Fibroblast of lung (primary cell): ENCODE results near the gene TMEM26. TPM values are rescaled to one million over a fixed set of nuclear protein-coding genes. Genes with fewer than 3 reads are reported as not detected.
A peak's percentile ranks its signal among the peaks of the same experiment; 100 is the strongest.

Experiments used
- DNase-seq, 2 donors: peaks; one replicate each; pipeline versions ENCODE4 v3.0.0 to v3.0.0-alpha.2; 2010; ENCODE audit warnings: low read depth in 2 of 2
- H2AFZ ChIP-seq: 2 replicates; pipeline ENCODE4 v1.5.1; 2012; ENCODE audit warnings: low read length, control low read depth, inconsistent platforms
- H3K27ac ChIP-seq: 2 replicates; pipeline ENCODE4 v1.5.1; 2011; ENCODE audit warnings: low read length, control low read depth; ENCODE audit not compliant: insufficient read depth
- H3K27me3 ChIP-seq: 2 replicates; pipeline ENCODE4 v1.5.1; 2011; ENCODE audit warnings: mild to moderate bottlenecking, low read length; ENCODE audit not compliant: control insufficient read depth, insufficient read depth
- H3K36me3 ChIP-seq: 2 replicates; pipeline ENCODE4 v1.5.1; 2011; ENCODE audit warnings: low read length; ENCODE audit not compliant: control insufficient read depth, insufficient read depth
- H3K4me1 ChIP-seq: 2 replicates; pipeline ENCODE4 v1.5.1; 2011; ENCODE audit warnings: low read length; ENCODE audit not compliant: control insufficient read depth, insufficient read depth; ENCODE audit errors: extremely low read depth
- H3K4me2 ChIP-seq: 2 replicates; pipeline ENCODE4 v1.5.1; 2011; ENCODE audit warnings: low read length, control low read depth; ENCODE audit not compliant: insufficient read depth; ENCODE audit errors: extremely low read depth
- H3K4me3 ChIP-seq, 4 experiments: fragments of 200-600 bp in 1 of 4; sonication (generic) in 1 of 4; replicated peaks in 1 of 4; 2 replicates each; pipeline ENCODE4 v1.5.1; 2011 to 2016; ENCODE audit warnings: low read length in 4 of 4, low read depth in 3 of 4, mild to moderate bottlenecking in 3 of 4, control low read depth in 2 of 4, inconsistent platforms in 1 of 4, mixed read lengths in 1 of 4; ENCODE audit not compliant: insufficient read depth in 1 of 4; ENCODE audit errors: control extremely low read depth in 1 of 4
- H3K79me2 ChIP-seq: 2 replicates; pipeline ENCODE4 v1.5.1; 2012; ENCODE audit warnings: mild to moderate bottlenecking, low read length, inconsistent platforms; ENCODE audit not compliant: control insufficient read depth, insufficient read depth
- H3K9ac ChIP-seq: 2 replicates; pipeline ENCODE4 v1.5.1; 2011; ENCODE audit warnings: mild to moderate bottlenecking, low read length, control low read depth; ENCODE audit not compliant: insufficient read depth
- H3K9me3 ChIP-seq: 2 replicates; pipeline ENCODE4 v1.5.1; 2012; ENCODE audit warnings: low read depth, low read length; ENCODE audit not compliant: control insufficient read depth, insufficient read depth
- H4K20me1 ChIP-seq: 2 replicates; pipeline ENCODE4 v1.5.1; 2011; ENCODE audit warnings: low read length; ENCODE audit not compliant: control insufficient read depth, insufficient read depth; ENCODE audit errors: extremely low read depth
- CTCF ChIP-seq, 2 donors: IDR thresholded peaks in 1 of 2; conservative IDR thresholded peaks in 1 of 2; 1 replicate in 1 of 2; 2 replicates in 1 of 2; pipeline ENCODE4 v1.5.1; 2011 to 2012; ENCODE audit warnings: low read length in 2 of 2, control low read depth in 1 of 2, inconsistent platforms in 1 of 2, low read depth in 1 of 2, mild to moderate bottlenecking in 1 of 2
- EZH2 ChIP-seq: IDR thresholded peaks from 2 replicates; pipeline ENCODE4 v1.5.1; 2012; ENCODE audit warnings: low read length, control low read depth, mild to moderate bottlenecking; ENCODE audit errors: missing control alignments
- polyA minus RNA-seq: library from RNA; depleted of rRNA, polyadenylated mRNA; stranded (reverse); fragments of >200 nt; gene quantifications from 2 replicates; pipeline ENCODE4 v1.2.3, GENCODE V29; 2011; ENCODE audit warnings: low replicate concordance
- polyA plus RNA-seq, 2 donors: library from polyadenylated mRNA; depleted of rRNA in 1 of 2; stranded (reverse) in 1 of 2; unstranded in 1 of 2; fragments of >200 nt; gene quantifications; 2 replicates each; pipeline ENCODE4 v1.2.1, GENCODE V29; 2011 to 2012; ENCODE audit warnings: missing spikeins in 1 of 2
- total RNA-seq: library from RNA; depleted of rRNA; stranded (reverse); fragments of >200 nt; gene quantifications from 2 replicates; pipeline ENCODE4 v1.2.1, GENCODE V29; 2014

The TMEM26 gene
- total RNA-seq (1.5 and 2.3 TPM in 2 replicates), polyA plus RNA-seq (0.28 and 1.4 TPM in 2 replicates), polyA minus RNA-seq (0.04 and 0.51 TPM in 2 replicates)
- polyA plus RNA-seq (2012) = 0.24 and 1.7 TPM in 2 replicates

GRCh38 chr10:61452655-61453641, at the start of gene TMEM26:
Gene TMEM26 (minus strand): TSS chr10:61453381. CDS start chr10:61453081, 300 bp downstream.
- no peaks in the 10 kb centered on the region for H3K27me3 ChIP-seq
- DNase-seq = peak; percentile 63 to 72
- no peak within 1 kb of the TSS for H3K27ac ChIP-seq
- H3K4me3 ChIP-seq = peak within 1 kb of the TSS; percentile 70 to 77 (median 73)
- H2AFZ ChIP-seq = peak within 1 kb of the TSS; percentile 93
- H4K20me1 ChIP-seq = no peaks in the 10 kb centered on the region
- no peaks in the 10 kb centered on the region for H3K36me3 ChIP-seq
- peak within 1 kb of the TSS; percentile 97 for H3K4me2 ChIP-seq
- no peaks in the 10 kb centered on the region for H3K79me2 ChIP-seq
- peaks cover 7% of the 10 kb centered on the region for H3K4me1 ChIP-seq
- peak within 1 kb of the TSS; percentile 44 for H3K9ac ChIP-seq
- TF ChIP-seq EZH2 (no peak), CTCF (conservative IDR thresholded peaks at IDR 0.05 in 1 of 2, IDR thresholded peaks at IDR 0.05 in 1 of 2; ENCODE audit: low read depth in 1 of 2, low read length in 2 of 2) (no peak)
- no peaks in the 10 kb centered on the region for H3K9me3 ChIP-seq

- TF ChIP-seq EZH2 (no peak), CTCF (conservative IDR thresholded peaks at IDR 0.05 in 1 of 2, IDR thresholded peaks at IDR 0.05 in 1 of 2; ENCODE audit: low read depth in 1 of 2, low read length in 2 of 2) (no peak)
- H3K79me2 ChIP-seq = no peaks in the 10 kb centered on the region
- no peak for DNase-seq
- no peak overlapping the region for H3K9ac ChIP-seq
- H4K20me1 ChIP-seq = no peaks in the 10 kb centered on the region
- H3K27me3 ChIP-seq = no peaks in the 10 kb centered on the region
- no peaks in the 10 kb centered on the region for H3K4me1 ChIP-seq
- no peaks in the 10 kb centered on the region for H3K36me3 ChIP-seq
- H2AFZ ChIP-seq = no peak overlapping the region
- no peak overlapping the region for H3K4me2 ChIP-seq
- H3K27ac ChIP-seq = no peak overlapping the region
- H3K9me3 ChIP-seq = no peaks in the 10 kb centered on the region
- H3K4me3 ChIP-seq = no peak overlapping the region
These were observed 47.3 kb upstream of the TMEM26 start for GRCh38 chr10:61500460-61500859.

- Histone ChIP-seq H3K27me3 (no peaks in the 10 kb centered on the region), H4K20me1 (no peaks in the 10 kb centered on the region)
These were observed 39.3 kb upstream of the TMEM26 start for GRCh38 chr10:61492364-61492995.

More at GRCh38 chr10:61492364-61492995, 39.3 kb upstream of the TMEM26 start:
- no peaks in the 10 kb centered on the region for H3K9me3 ChIP-seq
- no peak for TF ChIP-seq CTCF (conservative IDR thresholded peaks at IDR 0.05 in 1 of 2, IDR thresholded peaks at IDR 0.05 in 1 of 2; ENCODE audit: low read depth in 1 of 2, low read length in 2 of 2)
- no peak for TF ChIP-seq EZH2
- no peaks in the 10 kb centered on the region for H3K4me1 ChIP-seq
- no peaks in the 10 kb centered on the region for H3K36me3 ChIP-seq
- H3K4me3 ChIP-seq = no peak overlapping the region
- no peak overlapping the region for H2AFZ ChIP-seq
- no peak overlapping the region for H3K4me2 ChIP-seq
- no peak for DNase-seq
- H3K27ac ChIP-seq = no peak overlapping the region
- H3K79me2 ChIP-seq = no peaks in the 10 kb centered on the region
- no peak overlapping the region for H3K9ac ChIP-seq
